ENCODE measurements around the gene TUBAL3. TPM values are rescaled to one million over a fixed set of nuclear protein-coding genes. Genes with fewer than 3 reads are reported as not detected.

Gene TUBAL3
- total RNA-seq, 2 donors from 2014 or later: 1.7 TPM; not detected in 1

DNA sequence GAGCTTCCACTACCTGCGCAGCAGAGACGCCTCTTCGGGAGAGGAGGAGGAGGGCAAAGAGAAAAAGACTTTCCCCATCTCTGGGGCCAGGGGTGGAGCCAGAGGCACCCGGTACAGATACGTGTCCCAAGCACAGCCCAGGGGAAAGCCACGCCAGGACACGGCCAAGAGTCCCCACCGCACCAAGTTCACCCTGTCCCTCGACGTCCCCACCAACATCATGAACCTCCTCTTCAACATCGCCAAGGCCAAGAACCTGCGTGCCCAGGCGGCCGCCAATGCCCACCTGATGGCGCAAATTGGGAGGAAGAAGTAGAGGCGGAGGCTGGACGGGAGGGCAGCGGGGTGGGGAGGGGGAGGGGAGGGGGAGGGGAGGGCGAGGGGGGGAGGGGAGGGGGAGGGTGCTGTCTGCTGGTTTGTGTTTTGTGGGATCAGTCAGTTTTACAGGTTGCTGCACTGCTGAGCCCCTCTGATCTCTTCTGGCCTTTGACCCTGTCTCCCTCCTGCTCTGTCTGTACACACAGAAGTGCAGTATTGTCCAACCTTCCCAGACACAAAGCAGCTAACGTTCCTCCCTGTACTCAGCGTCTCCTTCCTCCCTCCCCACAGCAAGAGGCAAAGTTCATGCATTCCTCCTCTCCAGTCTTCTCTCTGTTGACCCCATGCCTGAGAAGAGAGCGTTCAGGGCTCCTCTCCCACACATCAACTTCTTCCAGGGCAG lies 30.6 kb downstream of the TUBAL3 start:
- Histone ChIP-seq H3K4me3 (no peak overlapping the region), H3K4me1 (no peaks in the 10 kb centered on the region), H3K27me3 (no peaks in the 10 kb centered on the region), H3K9me3 (no peaks in the 10 kb centered on the region), H3K27ac (no peak overlapping the region), H3K36me3 (no peaks in the 10 kb centered on the region)
- TF ChIP-seq, protein P1, sequence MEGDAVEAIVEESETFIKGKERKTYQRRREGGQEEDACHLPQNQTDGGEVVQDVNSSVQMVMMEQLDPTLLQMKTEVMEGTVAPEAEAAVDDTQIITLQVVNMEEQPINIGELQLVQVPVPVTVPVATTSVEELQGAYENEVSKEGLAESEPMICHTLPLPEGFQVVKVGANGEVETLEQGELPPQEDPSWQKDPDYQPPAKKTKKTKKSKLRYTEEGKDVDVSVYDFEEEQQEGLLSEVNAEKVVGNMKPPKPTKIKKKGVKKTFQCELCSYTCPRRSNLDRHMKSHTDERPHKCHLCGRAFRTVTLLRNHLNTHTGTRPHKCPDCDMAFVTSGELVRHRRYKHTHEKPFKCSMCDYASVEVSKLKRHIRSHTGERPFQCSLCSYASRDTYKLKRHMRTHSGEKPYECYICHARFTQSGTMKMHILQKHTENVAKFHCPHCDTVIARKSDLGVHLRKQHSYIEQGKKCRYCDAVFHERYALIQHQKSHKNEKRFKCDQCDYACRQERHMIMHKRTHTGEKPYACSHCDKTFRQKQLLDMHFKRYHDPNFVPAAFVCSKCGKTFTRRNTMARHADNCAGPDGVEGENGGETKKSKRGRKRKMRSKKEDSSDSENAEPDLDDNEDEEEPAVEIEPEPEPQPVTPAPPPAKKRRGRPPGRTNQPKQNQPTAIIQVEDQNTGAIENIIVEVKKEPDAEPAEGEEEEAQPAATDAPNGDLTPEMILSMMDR (IDR thresholded peaks at IDR 0.05): no peak
- no peak for DNase-seq (ENCODE audit: low spot score)

DNA sequence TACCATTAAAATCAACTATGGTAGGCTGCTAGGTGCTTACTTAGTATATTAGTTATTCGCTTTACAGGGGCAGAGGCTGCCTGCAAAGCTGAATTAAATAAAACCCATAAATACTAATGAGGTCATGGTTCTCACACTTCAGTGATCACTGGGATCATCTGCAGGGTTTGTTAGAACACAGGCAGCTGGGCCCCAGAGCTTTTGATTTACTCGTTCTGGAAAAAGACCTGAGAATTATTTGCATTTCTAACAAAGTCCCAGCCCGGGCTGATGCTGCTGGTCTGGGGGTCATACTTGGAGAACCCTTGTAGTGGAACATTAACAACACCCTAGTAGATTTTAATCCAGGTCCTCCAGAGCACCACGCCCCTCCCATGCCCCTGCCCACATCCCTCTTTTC lies 31.3 kb downstream of the TUBAL3 start:
- no peak overlapping the region for H3K27ac ChIP-seq
- no peak overlapping the region for H3K4me3 ChIP-seq
- no peaks in the 10 kb centered on the region for H3K4me1 ChIP-seq
- TF ChIP-seq, protein P1 (IDR thresholded peaks at IDR 0.05): no peak
- no peaks in the 10 kb centered on the region for H3K36me3 ChIP-seq
- H3K9me3 ChIP-seq: no peaks in the 10 kb centered on the region
- H3K27me3 ChIP-seq: no peaks in the 10 kb centered on the region
- DNase-seq (ENCODE audit: low spot score): no peak

DNA sequence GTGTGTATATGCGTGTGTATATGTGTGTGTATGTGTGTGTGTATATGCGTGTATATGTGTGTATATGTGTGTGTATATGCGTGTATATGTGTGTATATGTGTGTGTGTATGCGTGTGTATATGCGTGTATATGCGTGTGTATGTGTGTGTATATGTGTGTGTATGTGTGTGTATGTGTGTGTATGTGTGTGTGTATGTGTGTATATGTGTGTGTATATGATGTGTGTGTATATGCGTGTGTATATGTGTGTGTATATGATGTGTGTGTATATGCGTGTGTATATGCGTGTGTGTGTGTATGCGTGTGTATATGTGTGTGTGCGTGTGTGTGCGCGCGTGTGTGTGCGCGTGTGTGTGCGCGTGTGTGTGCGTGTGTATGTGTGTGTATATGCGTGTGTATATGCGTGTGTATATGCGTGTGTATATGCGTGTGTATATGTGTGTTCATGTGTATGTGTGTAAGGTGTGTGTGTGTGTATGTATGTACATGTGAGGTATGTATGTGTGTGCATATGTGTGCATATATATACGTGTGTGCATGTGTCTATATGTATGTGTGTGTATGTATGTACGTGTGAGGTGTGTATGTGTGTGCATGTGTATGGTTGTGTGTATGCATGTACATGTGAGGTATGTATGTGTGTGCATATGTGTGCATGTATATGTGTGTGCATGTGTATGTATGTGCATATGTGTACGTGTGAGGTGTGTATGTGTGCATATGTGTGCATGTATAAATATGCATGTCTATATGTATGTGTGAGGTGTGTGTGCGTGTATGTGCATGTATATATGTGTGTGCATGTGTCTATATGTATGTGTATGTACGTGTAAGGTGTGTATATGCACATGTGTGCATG lies 33.9 kb downstream of the TUBAL3 start:
- no peak for DNase-seq (ENCODE audit: low spot score)
- Histone ChIP-seq H3K4me3 (no peak overlapping the region), H3K27ac (no peak overlapping the region), H3K36me3 (no peaks in the 10 kb centered on the region), H3K9me3 (no peaks in the 10 kb centered on the region), H3K27me3 (no peaks in the 10 kb centered on the region), H3K4me1 (no peaks in the 10 kb centered on the region)
- TF ChIP-seq, protein P1 (IDR thresholded peaks at IDR 0.05): no peak

DNA sequence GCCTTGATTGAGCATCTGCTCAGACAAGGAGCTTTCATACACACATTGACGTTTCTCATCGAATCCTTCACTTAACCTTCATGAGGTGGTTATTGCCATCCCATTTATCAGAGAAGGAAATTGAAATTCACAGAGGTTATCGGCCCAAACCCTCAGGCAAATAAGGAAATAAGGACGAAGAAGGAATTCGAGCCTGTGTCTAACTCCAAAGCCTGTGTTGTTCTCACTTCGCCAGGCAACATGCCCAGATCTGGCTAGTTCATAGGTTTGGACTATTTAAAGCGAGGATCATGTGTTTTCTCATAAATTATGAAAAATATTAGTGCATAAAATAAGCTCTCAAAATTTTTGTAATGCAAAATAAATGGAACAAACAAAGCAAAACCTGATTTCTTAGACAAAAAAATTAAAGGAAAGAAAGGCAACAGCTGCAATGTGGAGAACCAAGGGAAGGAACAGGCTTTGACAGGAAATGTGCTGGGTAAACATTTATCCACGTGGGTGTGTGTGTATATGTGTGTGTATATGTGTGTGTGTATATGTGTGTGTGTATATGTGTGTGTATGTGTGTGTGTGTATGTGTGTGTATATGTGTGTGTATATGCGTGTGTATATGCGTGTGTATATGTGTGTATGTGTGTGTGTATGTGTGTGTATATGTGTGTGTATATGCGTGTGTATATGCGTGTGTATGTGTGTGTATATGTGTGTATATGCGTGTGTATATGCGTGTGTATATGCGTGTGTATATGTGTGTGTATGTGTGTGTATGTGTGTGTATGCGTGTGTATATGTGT lies 35.1 kb downstream of the TUBAL3 start:
- TF ChIP-seq, protein P1 (IDR thresholded peaks at IDR 0.05): no peak
- Histone ChIP-seq H3K9me3 (no peaks in the 10 kb centered on the region), H3K27ac (no peak overlapping the region), H3K4me1 (no peaks in the 10 kb centered on the region), H3K36me3 (no peaks in the 10 kb centered on the region), H3K4me3 (no peak overlapping the region), H3K27me3 (no peaks in the 10 kb centered on the region)
- no peak for DNase-seq (ENCODE audit: low spot score)

DNA sequence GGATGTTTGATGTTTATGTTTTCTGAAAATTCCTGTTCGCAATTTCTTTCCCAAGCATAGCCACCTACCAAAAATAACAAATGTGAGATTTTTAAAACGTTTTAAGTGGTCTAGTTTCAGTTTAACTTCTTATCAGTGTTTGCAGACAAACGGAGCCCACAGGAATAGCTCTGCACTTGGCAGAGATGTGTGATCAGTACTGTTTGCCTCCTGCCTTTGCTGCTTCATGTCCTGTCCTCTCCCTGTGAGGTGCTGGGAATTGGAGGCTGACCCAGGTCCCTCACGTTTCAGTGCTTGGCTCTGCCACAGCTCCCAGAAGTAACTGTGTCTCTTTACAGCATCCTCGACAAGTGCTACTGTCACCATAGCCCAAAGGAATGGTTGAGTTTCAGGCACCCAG lies 38.7 kb downstream of the TUBAL3 start:
- Histone ChIP-seq H3K4me1 (no peaks in the 10 kb centered on the region), H3K27ac (no peak overlapping the region), H3K27me3 (no peaks in the 10 kb centered on the region), H3K36me3 (no peaks in the 10 kb centered on the region), H3K9me3 (no peaks in the 10 kb centered on the region), H3K4me3 (no peak overlapping the region)
- no peak for DNase-seq (ENCODE audit: low spot score)
- TF ChIP-seq, protein P1 (IDR thresholded peaks at IDR 0.05): no peak

All from right atrium auricular region (tissue), 2 donors.